ENCODE results near the gene EEF2K.
"Not testable (repeated sequence)": the region's sequence is repeated elsewhere in the genome, so short reads cannot be mapped to it uniquely, and the experiment has no call there.

Gene EEF2K

DNA sequence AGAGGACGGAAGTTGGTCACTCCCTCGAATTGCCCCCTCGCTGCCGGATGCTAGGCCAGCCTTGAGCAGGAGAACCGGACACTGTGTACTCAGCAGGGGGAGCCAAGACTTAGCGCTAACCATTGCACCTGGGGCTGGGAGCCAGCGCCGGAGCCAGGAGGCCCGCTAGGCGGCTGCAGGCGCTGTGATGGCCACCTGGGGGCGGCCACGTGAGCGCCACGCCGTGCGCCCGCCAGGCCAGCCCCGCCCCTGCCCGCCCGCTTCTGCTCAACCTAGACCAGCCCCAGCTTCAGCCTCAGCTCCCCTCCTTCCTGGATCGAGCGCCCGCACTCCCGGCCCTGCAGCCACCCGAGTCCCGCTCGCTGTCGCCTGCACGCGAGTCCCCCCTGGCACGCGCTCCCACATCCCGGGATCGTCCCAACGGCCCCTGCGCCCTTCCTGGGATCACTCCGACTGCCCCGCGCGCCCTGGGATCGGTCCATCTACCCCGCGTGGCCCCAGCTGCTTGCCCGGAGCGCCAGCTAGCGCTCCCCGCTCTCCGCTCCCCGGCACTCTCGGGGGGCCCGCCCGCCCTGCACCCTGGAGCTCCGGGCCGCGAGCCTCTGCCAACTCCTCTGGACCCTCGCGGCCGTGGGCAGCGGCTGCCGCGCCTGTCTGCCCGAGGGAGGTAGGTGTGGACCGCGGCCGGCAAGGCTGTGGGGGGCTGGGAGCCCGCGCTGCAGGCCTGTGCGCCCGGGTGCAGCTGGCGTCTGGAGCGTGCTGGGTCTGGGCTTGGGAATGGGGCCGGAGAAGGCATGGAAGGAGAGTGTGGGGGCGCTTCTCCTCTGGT, at the start of gene EEF2K:
Gene EEF2K (plus strand): TSS at position 266 of the 829 bp plus-strand sequence. CDS start 19,452 bp downstream, outside the sequence.
- no peak for FAIRE-seq

DNA sequence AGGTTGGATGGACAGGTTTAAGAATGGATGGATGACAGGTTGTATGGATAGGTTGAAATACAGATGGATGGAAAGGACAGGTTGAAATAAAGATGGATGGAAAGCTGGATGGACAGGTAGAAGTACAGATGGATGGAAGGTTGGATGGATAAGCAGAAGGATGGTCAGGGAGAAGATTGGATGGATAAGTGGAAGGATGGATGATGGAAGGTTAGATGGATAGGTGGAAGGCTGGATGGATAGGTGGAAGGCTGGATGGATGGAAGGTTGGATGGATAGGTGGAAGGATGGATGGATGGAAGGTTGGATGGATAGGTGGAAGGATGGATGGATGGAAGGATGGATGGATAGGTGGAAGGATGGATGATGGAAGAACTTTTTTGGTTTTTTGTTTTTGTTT, 44.7 kb upstream of the EEF2K start:
- FAIRE-seq, result no peak

DNA sequence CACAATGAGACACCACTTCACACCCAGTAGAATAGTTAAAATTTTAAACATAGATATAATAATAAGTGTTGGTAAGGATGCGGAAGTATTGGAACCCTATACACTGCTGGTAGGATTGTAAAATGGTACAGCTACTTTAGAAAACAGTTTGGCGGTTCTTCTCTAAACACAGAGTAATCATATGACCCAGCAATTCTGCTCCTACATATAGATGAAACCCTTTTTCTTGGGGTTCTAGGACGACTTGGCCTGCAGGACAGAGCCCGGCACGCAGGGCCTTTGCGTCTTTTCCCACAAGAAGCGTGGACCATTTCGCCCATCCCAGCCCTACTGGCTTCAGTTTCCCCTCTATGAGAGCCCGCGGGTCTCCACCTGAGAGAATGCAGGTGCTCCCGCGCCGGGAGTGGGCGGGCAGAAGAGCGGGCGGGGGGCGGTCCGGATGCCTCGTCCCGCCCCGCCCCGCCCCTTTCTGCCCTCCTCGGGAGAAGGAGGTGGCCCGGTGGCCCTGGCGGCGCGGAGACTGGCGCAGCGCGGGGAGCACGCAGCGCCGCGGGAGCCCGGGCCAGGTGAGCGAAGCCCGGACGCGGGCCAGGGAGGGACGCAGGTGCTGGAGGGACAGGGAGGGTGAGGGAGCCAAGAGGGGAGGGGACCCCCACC, 44.0 kb upstream of the EEF2K start, which contains the start of gene SDR42E2:
Gene SDR42E2 (plus strand): TSS at position 508 of the 657 bp plus-strand sequence. CDS start 3,077 bp downstream, outside the sequence.
- FAIRE-seq, result no peak

DNA sequence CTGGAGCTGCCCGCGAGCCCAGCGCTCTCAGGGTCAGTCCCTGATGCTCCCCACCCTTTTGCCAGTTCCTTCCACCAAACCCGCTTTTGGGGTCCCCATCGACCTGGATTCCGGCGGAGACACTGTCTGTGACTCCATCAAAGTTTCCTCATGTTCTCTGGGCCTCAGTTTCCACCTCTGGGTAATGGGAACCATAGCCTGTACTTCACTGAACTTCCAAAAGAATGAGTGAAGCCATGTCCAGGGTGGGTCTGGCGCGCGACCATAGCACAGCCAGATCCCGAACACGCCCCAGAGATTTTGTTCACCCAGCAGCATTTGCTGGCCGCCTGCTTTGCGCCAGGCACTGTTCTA, 43.4 kb upstream of the EEF2K start:
- no peak for FAIRE-seq

DNA sequence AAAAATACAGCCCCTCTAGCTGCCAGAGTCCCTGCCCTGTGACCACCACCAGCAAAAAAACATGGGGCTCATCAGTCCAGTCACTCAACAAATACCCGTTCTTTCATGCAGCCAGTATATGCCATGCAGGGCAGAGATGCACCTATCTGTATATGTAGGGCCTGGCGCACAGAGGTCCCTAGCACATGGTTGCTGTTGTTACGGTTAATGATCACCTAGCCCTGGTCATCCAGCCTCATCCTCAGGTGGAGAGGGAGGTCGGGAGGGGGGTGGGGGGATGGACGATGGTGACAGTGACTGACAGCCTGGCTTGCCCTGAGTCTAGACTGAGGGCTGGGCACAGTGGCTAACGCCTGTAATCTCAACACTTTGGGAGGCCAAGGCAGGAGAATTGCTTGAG, 42.3 kb upstream of the EEF2K start:
- FAIRE-seq, result no peak

DNA sequence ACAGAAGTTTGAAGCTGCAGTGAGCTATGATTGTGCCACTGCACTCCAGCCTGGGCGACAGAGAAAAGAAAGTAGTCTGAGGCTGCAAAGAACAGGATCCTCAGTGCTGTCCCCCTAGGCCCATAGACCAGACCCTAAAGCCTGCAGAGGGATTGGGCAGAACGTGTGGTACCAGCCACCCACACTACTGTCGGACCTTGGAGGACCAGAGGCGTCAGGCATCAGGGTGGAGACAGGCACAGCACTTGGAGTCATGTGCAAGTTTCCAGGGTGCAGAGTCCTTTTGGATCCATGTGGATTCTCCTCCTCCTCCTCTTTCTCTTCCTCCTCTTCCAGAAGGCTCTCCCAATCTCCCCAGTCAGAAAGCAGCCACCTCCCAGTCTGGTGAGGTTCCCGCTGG, 41.6 kb upstream of the EEF2K start:
- FAIRE-seq, result no peak

DNA sequence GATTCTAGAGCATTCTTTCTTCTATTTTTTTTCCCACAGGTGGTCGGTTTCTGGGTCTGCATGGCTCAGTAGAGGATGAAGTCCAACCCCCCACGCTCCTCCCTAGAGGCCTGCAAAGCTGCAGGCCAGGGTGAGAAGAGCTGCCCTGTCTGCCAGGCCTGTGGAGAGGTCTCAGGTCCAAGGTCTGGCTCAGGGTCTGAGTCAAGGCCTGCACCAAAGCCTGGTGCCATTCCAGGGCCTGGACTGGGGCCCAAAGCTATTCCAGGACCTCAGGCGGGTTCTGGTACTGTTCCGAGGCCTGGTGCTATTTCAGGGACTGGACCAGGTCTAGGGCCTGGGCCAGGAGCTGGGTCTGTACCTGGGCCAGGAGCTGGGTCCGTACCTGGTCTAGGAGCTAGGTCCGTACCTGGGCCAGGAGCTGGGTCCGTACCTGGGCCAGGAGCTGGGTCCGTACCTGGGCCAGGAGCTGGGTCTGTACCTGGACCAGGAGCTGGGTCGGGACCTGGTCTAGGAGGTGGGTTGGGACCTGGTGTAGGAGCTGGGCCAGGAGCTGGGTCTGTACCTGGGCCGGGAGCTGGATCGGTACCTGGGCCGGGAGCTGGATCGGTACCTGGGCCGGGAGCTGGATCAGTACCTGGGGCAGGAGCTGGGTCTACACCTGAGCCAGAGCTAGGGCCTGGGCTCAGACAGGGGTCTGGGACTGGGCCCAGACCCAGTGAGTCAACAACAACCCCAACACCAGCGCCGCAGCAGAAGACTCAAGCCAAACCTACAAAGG, 40.4 kb upstream of the EEF2K start:
- FAIRE-seq, result no peak

DNA sequence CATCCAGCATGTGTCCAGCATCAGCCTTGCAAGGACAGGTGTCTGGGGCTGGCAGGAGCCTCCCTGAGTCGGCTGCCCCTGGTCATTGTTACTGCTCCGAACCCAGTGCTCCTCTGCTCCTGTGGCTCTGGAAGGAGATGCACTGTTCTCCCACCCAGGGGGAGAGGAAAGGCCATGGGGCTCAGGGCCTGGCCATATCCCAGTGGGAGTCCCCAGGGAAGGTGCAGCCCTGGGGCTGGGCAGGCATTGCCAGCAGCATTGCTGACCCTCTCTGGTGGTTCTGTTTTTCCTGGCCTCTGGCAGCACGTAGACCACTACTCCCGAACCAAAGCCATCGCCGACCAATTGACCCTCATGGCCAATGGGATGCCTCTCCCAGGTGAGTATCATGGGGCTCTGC, 34.1 kb upstream of the EEF2K start:
- FAIRE-seq, result no peak

DNA sequence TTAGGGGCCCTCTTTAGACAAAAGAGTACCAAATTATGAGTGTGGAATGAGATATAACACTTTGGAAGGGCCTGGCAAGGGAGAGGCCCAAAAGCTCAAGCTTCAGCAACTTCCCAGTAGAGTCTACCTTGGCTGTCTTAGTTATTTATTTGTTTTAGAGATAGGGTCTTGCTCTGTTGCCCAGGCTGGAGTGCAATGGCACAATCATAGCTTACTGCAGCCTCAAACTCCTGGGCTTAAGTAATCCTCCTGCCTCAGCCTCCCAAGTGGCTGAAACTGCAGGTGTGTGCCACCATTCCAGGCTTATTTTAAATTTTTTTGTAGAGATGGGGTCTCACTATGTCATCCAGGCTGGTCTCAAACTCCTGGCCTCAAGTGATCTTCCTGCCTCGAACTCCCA, 33.4 kb upstream of the EEF2K start:
- not testable (repeated sequence) for FAIRE-seq

DNA sequence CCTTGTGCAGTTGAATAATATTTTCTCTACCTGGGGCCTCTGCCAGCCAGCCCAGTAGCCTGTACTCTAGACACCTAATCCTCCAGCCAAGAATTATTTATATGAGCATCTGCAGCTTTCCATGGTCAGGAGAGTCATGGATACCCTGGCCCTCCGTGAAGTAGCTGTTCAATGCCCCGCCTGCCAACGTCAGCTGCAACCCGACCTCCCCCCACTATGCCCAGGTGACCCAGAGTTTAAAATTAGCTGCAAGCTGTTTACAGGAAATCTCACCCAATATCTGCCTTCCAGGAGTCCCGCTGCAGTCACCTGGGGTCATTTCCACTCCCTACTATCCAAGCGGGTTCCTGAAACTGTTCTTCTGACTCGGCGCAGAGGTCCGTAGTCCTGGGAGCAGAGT, 31.4 kb upstream of the EEF2K start:
- FAIRE-seq, result no peak

DNA sequence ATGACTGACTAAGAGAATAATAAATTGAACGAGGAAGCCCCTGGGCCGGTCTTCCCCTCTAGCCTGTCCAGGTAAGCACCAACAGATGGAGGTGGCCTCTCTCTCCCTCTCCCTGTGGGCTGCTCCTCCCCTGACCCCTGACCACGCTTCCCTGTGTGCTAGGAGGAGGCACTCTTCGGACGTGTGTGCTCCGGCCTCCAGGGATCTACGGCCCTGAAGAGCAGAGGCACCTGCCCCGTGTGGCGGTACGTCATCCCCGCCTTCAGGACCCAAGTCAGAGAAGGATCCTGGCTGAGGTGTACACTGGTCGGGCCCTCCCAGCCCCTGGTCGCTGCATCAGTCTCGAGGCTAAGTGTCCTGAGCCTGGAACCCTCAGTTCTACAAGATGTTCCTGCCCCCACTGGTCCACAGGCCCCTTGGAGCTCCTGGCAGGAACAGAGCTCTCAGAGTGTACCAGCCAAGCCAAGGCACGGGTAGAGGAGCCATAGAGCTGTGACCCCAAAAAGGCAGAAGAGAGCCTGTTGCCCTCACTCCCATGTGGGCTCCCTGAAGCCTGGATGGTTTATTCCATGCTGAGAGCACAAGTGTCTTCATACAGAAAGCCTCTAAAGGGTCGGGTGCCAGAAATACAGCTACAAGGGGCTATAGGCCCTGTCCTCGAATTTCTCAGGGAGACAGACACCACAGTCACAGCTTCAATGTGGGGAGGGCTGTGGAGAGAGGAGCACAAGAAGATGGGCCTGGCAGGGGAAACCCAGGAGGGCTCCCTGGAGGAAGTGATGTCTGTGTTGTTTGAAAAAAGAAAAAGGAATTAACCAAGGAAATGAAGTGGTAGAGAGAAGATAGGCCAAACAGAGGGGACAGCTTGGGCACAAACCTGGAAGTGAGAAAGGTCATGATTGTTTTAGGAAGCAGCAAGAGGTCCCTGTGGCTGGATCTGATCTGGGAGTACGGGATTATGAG, 27.8 kb upstream of the EEF2K start:
- no peak for FAIRE-seq

DNA sequence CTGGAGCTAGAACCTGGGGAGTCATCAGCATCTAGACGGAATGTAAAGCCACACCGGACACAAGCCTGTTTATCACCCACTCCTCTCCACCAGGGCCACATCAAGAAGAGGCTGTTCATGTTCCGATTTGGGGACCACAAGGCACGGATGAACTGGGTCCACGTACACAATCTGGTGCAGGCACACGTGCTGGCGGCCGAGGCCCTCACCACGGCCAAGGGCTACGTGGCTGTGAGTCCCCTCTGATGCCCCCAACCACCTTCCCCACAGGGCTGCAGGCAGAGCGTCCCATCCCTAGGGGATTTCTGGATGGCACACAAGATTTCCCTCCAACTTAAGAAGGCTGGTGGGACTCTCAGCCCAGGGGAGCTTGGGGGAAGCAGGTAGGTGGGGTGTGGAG, 24.7 kb upstream of the EEF2K start:
- no peak for FAIRE-seq

DNA sequence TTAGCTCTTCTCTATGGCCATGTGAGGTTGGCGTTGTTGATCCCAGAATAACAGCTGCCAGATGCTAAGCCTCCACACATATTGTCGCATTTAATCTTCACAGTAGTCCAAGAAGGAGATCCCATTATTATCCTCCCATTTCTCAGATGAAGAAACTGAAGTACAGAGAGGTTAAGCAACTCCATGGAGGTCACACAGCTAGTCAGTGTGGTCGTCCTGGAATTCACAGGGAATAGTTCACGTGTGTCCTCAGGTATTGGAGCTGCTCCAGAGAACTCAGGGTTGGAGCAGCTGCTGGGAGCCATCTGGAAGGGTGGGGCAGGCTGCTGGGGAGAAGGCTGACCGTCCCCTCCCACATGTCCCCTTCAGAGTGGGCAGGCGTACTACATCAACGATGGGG, 24.2 kb upstream of the EEF2K start:
- no peak for FAIRE-seq

DNA sequence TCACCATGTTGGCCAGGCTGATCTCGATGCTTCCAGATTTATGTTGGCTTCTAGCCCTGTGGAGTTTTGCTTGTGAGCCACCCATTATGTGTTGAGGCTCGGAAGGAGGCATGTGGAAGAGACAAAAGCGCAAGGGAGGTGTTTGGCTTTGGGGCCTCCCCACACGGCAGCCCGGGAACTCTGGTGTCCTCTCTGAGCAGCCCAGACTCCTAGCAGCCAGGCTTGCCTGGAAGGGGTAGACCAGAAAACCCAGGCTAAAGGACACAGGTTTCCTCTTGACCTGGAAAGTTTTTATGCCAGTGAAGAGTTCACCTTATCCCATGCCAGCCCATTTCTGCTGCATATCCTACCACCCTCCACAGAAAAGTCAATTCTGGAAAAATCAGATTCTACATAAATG, 22.7 kb upstream of the EEF2K start:
- FAIRE-seq, result no peak

DNA sequence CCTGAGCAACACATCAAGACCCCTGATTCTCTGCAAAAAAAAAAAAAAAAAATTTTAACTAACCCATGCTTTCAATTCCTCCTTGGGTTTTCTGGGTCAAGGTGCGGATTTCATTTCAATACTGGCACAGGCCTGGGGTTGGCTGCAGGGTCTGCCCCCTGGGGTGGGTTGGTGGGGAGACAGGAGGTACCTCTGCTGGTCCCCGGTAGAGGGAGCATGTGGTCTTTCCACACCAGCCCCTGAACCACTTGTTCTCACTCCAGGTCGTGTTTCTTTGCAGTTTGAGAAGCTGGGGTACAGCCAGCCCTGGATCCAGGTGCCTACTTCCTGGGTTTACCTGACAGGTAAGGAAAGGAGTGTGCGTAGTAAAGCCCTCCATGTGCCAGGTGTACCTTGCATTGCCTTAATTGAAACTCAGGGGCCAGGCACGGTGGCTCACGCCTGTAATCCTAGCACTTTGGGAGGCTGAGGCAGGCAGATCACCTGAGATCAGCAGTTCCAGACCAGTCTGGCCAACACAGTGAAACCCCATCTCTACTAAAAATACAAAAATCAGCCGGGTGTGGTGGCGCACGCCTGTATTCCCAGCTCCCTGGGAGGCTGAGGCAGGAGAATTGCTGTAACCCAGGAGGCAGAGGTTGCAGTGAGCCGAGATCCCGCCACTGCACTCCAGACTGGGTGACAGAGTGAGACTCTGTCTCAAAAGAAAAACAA, 22.0 kb upstream of the EEF2K start:
- no peak for FAIRE-seq

DNA sequence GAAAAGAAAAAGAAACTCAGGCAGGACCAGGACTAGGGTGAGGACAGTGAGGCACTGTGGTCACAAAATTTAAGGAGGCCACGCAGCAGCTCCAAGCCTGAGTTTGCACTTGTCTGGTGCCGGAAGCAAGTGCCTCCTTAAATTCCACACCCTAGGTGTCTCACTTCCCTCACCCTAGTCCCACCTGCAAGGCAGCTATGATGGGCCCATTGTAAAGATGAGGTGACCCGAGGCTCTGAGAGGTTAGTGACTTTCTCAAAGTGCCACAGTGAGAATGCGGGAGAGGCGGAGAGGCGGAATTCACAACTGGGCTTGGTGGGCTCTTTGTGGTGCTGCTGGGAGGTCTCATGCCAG, 21.5 kb upstream of the EEF2K start:
- FAIRE-seq, result no peak

DNA sequence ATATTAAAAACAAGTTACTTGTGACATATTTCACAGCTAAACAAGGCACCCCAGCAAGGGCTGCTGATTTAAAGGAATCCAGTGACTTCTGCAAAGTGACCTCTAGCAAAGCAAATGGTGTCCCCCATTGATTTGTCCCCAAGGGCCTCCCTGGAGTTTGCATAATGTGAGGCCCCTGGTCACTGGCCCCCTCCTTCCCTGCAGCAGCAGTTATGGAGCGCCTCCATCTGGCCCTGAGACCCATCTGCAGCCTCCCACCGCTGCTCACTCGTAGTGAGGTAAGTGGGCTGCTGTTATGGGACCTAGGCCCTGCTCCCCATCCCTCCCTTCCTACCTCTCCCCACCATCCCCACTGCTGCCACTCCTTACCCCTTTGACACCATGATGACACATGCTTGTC, 19.6 kb upstream of the EEF2K start:
- FAIRE-seq, result no peak

DNA sequence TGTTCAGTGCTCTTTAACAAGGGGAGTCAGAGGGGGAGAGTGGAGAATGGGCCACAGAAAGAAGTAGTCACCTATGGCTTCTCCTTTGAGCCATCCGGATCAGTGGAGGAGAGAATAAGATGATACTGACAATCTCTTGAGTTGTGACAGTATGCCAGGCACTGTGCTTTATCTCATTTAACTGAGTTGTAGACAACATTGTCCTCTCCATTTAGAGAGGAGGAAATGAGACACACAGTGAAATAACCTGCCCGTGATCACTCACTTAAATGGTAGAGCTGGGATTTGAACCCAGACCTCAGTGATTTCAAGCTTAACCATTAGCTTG, 17.8 kb upstream of the EEF2K start:
- FAIRE-seq, result no peak

DNA sequence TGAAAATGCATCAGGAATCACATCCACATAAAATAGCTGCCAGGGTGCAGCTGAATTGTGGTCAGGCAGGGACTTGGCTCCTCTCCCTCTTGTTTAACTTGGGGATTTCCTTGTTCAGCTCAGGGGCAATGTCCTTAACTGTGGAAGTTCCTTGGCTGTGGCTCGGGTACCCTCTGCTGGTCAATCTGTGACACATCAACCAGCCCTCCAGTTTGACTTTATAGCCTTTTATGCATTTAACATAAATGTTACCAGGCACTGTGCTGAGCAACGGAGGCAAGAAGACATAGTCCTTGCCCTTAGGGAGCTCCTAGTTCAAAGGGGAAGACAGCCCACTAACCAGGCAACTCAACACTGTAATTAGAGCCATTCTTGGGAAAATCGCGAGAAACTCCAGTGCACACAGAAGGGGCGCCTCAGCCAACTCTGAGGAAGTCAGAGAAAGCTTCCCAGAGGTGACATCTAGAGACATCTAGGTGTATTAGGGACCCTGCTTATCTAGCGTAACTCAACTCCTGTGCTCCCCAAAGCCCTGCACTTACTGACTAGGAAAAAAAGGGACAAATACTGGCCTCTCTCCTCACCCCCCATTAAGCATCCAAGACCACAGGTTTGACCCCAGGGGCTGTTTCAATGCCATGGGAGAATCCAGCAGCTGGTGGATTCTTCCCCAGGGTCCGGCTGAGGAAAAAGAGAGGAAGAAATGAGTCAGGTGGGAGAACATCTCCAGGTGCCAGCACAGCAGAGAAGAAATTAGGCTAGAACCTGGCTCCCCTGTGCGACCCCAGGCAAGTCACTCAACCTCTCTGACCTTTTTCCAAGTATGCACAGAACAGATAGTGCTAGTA, 17.3 kb upstream of the EEF2K start:
- FAIRE-seq, result no peak

DNA sequence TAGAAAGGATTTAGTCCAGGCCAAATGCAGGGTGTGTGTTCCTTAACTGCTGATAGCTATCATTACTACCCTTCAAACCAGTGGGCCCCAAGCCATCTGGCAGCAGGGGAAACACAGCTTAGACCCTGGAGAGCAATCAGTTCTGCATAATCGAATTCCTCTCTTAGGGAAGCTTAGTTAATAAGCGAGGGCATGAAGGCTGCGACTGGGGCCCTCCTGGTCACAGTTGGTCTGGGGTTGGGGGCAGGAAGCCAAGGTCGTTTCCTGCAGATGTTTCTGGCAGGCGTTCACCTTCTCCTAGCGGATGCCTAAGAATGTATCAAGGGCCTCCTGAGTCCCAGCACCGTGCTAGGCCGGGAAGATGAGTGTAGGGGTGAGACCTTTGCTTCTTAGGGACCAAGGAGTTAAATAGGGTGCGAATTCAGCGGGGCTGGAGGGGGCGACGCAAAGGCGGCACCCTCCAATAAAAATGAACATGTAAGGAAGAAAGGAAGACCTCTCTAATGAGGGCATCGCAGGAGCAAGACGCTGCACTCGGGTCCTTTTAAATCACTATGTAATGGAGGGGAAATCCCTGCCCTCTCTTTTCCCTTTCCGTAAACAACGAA, 16.5 kb upstream of the EEF2K start:
- FAIRE-seq, result no peak

Data from A204.1 (cell line).